Muscle layer of colon (tissue), 2 donors: ENCODE data around the gene ZNF493.

Source experiments
- H3K27ac ChIP-seq: one replicate; pipeline ENCODE4 v1.7.0; 2013; ENCODE audit warnings: low read depth, mild to moderate bottlenecking, low read length, moderate library complexity
- H3K27me3 ChIP-seq, 2 donors: one replicate each; pipeline ENCODE4 v1.7.0; 2013; ENCODE audit warnings: low read length in 2 of 2, mild to moderate bottlenecking in 2 of 2; ENCODE audit not compliant: insufficient read depth in 2 of 2, control insufficient read depth in 1 of 2
- H3K36me3 ChIP-seq: one replicate; pipeline ENCODE4 v1.7.0; 2013; ENCODE audit warnings: mild to moderate bottlenecking, low read length; ENCODE audit not compliant: insufficient read depth
- H3K4me1 ChIP-seq: one replicate; pipeline ENCODE4 v1.7.0; 2013; ENCODE audit warnings: mild to moderate bottlenecking, low read length; ENCODE audit not compliant: insufficient read depth
- H3K4me3 ChIP-seq, 2 donors: one replicate each; pipeline ENCODE4 v1.7.0; 2013; ENCODE audit warnings: low read length in 2 of 2, low read depth in 1 of 2, mild to moderate bottlenecking in 1 of 2, moderate library complexity in 1 of 2
- H3K9ac ChIP-seq: one replicate; pipeline ENCODE4 v1.7.0; 2013; ENCODE audit warnings: low read length
- H3K9me3 ChIP-seq: one replicate; pipeline ENCODE4 v1.7.0; 2013; ENCODE audit warnings: mild to moderate bottlenecking, low read length
- donor health status: abdominal sarcoma.
- donor health status: Adenocarcinoma of cecum.

Gene ZNF493

DNA sequence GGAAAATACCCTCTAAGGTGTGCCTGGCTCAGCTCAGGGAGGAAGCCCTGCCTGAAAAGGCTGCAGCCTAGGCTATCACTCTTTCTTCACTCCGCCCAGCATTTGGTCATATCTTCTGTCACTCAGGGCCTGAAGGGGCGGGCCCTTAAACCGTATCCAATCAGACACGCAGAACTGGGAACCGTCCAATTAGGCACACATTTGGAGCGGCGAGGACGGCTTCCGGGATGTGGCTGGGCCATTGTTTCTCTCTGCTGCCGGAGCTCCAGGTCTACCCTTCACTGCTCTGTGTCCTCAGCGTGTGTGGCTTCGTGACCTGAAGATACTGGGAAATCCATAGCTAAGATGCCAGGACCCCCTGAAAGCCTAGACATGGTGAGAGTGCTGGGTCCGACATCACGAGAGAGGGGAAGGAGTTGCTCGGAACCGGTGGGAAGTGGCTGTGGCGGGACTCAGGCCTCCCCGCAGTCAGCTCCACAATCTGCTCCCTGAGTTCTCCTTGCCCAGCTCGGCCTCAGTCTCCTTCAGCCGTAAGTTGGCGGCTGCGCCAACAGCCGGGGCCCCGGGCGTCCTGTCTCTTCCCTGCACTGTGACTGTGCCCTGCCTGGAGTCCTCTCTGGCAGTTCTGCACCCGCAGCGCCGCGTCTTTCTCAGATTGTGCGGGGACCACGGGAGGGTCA lies at the start of gene ZNF493:
Gene ZNF493 (plus strand): TSS at position 241 of the 680 bp plus-strand sequence. CDS start 105 bp downstream, at position 346.
- Histone ChIP-seq H3K4me1 (peaks cover 24% of the 10 kb centered on the region), H3K9me3 (no peaks in the 10 kb centered on the region)

GRCh38 chr19:21352830-21353229 lies 44.1 kb upstream of the ZNF493 start:
- H3K9me3 ChIP-seq: no peaks in the 10 kb centered on the region
- H3K4me3 ChIP-seq: no peak overlapping the region
- no peak overlapping the region for H3K9ac ChIP-seq
- no peak overlapping the region for H3K27ac ChIP-seq
- H3K36me3 ChIP-seq: no peaks in the 10 kb centered on the region
- no peaks in the 10 kb centered on the region for H3K27me3 ChIP-seq
- H3K4me1 ChIP-seq: no peaks in the 10 kb centered on the region

More for the DNA sequence above, at the start of gene ZNF493:
- H3K27me3 ChIP-seq: no peaks in the 10 kb centered on the region
- H3K36me3 ChIP-seq: no peaks in the 10 kb centered on the region
- H3K27ac ChIP-seq: peak within 1 kb of the TSS; percentile 86
- H3K4me3 ChIP-seq: peak within 1 kb of the TSS; percentile 93 to 94
- peak within 1 kb of the TSS; percentile 70 for H3K9ac ChIP-seq

- H3K9ac ChIP-seq: peak within 1 kb of the TSS; percentile 68
- peak within 1 kb of the TSS; percentile 78 for H3K27ac ChIP-seq
- peak within 1 kb of the TSS; percentile 83 to 85 for H3K4me3 ChIP-seq
- no peaks in the 10 kb centered on the region for H3K9me3 ChIP-seq
- H3K27me3 ChIP-seq: no peaks in the 10 kb centered on the region
- H3K4me1 ChIP-seq: no peaks in the 10 kb centered on the region
- no peaks in the 10 kb centered on the region for H3K36me3 ChIP-seq
Measured at GRCh38 chr19:21358768-21359451, 38.0 kb upstream of the ZNF493 start, which contains the start of gene ZNF738. Gene ZNF738, plus strand, starts transcription at chr19:21359000. Its CDS starts 141 bp downstream, at chr19:21359141.

- Histone ChIP-seq H3K4me3 (no peak overlapping the region), H3K9ac (no peak overlapping the region), H3K4me1 (no peaks in the 10 kb centered on the region), H3K27ac (no peak overlapping the region), H3K36me3 (no peaks in the 10 kb centered on the region), H3K27me3 (no peaks in the 10 kb centered on the region), H3K9me3 (no peaks in the 10 kb centered on the region)
Measured at GRCh38 chr19:21362291-21362690, 34.6 kb upstream of the ZNF493 start.

- no peaks in the 10 kb centered on the region for H3K27me3 ChIP-seq
- H3K36me3 ChIP-seq: peaks cover 5% of the 10 kb centered on the region
- no peaks in the 10 kb centered on the region for H3K4me1 ChIP-seq
- H3K27ac ChIP-seq: no peak overlapping the region
- H3K9me3 ChIP-seq: peaks cover 18% of the 10 kb centered on the region
- no peak overlapping the region for H3K9ac ChIP-seq
- no peak overlapping the region for H3K4me3 ChIP-seq
Measured at GRCh38 chr19:21383980-21384582, 12.9 kb upstream of the ZNF493 start.

DNA sequence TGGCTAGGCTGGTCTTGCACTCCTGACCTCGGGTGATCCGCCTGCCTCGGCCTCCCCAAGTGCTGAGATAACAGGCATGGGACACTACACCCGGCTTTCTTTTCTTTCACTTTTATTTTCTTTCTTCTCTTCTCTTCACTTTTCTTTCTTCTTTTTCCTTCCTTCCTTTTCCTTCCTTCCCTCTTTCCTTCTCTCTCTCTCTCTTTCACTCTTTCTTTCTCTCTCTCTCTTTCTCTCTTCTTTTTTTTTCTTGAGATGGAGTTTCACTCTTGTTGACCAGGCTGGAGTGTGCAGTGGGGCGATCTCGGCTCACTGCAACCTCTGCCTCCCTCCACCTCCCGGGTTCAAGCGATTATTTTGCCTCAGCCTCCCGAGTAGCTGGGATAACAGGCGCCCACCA lies 812 bp upstream of the ZNF493 start:
- no peaks in the 10 kb centered on the region for H3K27me3 ChIP-seq
- H3K9me3 ChIP-seq: no peaks in the 10 kb centered on the region
- no peak overlapping the region for H3K4me3 ChIP-seq
- peaks cover 23% of the 10 kb centered on the region for H3K4me1 ChIP-seq
- H3K27ac ChIP-seq: no peak overlapping the region
- H3K9ac ChIP-seq: no peak overlapping the region
- no peaks in the 10 kb centered on the region for H3K36me3 ChIP-seq

GRCh38 chr19:21398851-21399250 lies 1.9 kb downstream of the ZNF493 start:
- no peak overlapping the region for H3K27ac ChIP-seq
- no peaks in the 10 kb centered on the region for H3K27me3 ChIP-seq
- no peaks in the 10 kb centered on the region for H3K9me3 ChIP-seq
- H3K36me3 ChIP-seq: peaks cover 4% of the 10 kb centered on the region
- no peak overlapping the region for H3K4me3 ChIP-seq
- peaks cover 24% of the 10 kb centered on the region for H3K4me1 ChIP-seq
- no peak overlapping the region for H3K9ac ChIP-seq

DNA sequence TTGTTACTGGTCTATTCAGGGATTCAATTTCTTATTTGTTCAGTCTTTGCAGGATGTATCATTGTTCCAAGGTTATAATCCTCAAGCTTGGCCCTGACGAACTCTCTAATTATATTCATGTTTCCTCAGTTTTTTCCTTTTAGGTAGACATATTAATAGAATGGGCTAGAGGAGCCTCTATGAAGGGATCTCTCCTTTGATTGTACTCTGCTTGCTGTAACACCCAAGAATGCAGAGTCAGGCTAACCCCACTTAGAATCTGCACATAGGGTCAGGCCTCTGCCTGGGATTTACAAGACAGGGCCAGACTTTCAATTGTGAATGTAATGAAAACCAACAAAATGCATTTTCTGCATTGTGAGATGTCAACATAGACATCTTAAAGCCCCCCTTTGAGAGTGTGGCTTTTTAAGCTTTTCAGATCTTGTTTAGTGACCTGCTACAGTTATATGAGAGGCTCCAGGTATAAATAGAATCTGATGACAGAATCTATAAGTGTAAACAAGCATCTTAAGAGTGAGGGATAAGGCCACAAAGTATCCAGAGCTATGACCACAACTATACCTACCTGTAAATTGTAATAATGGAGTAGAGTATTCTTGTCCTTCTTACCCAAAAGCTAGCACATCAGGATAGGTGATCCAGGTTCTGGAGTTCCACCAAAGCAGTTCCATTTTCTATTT lies 5.5 kb downstream of the ZNF493 start:
- Histone ChIP-seq H3K9ac (no peak overlapping the region), H3K36me3 (peaks cover 4% of the 10 kb centered on the region), H3K9me3 (no peaks in the 10 kb centered on the region), H3K27me3 (no peaks in the 10 kb centered on the region), H3K4me3 (no peak overlapping the region), H3K4me1 (peaks cover 24% of the 10 kb centered on the region), H3K27ac (no peak overlapping the region)

- no peak overlapping the region for H3K4me3 ChIP-seq
- H3K9me3 ChIP-seq: peaks cover 3% of the 10 kb centered on the region
- no peaks in the 10 kb centered on the region for H3K27me3 ChIP-seq
- no peak overlapping the region for H3K27ac ChIP-seq
- H3K4me1 ChIP-seq: no peaks in the 10 kb centered on the region
- H3K9ac ChIP-seq: no peak overlapping the region
- H3K36me3 ChIP-seq: no peaks in the 10 kb centered on the region
Measured at GRCh38 chr19:21410166-21410565, 13.2 kb downstream of the ZNF493 start.

DNA sequence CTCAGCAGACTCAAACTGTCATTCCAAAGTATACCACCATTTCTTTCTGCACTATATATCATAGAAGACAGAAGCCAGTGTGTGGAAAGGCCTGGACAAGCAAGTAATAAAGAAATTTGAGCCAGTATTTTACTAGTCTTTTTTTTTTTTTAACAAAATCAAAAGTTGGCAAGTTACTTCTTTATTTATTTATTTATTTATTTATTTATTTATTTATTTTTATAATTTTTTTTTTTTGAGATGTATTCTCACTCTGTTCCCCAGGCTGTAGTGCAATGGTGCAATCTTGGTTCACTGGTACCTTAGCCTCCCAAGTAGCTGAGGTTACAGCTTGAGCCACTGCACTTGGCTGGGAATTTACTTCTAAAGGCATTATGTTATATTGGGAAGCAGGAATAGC lies 25.3 kb downstream of the ZNF493 start:
- H3K9me3 ChIP-seq: peaks cover 23% of the 10 kb centered on the region
- peaks cover 5% of the 10 kb centered on the region for H3K36me3 ChIP-seq
- H3K4me3 ChIP-seq: no peak overlapping the region
- no peak overlapping the region for H3K27ac ChIP-seq
- no peaks in the 10 kb centered on the region for H3K4me1 ChIP-seq
- no peaks in the 10 kb centered on the region for H3K27me3 ChIP-seq
- H3K9ac ChIP-seq: no peak overlapping the region
